Gastroesophageal sphincter (tissue), 3 donors: ENCODE results near the gene CRB2.

Experiments used
- EP300 ChIP-seq: sonication (generic); formaldehyde crosslinking; IDR thresholded peaks from one replicate; pipeline ENCODE4 v1.6.1; 2017; ENCODE audit warnings: antibody characterized with exemption, mild to moderate bottlenecking
- POLR2A ChIP-seq, 2 donors: fragments of 450-650 bp; IDR thresholded peaks; one replicate each; pipeline ENCODE4 v1.6.1; 2017; ENCODE audit warnings: antibody characterized with exemption in 2 of 2, mild to moderate bottlenecking in 2 of 2, moderate library complexity in 1 of 2
- POLR2AphosphoS5 ChIP-seq: sonication (generic); formaldehyde crosslinking; IDR thresholded peaks from one replicate; pipeline ENCODE4 v1.6.1; 2017; ENCODE audit warnings: antibody characterized with exemption
- TF ChIP-seq, protein P1 (sequence below), 4 experiments: fragments of 200-600 bp in 2 of 4; fragments of 450-650 bp in 2 of 4; sonication (generic) in 1 of 4; IDR thresholded peaks; one replicate each; pipeline ENCODE4 v1.5.1; 2017 to 2019; ENCODE audit warnings: antibody characterized with exemption in 4 of 4, mild to moderate bottlenecking in 2 of 4, moderate library complexity in 2 of 4

DNA sequence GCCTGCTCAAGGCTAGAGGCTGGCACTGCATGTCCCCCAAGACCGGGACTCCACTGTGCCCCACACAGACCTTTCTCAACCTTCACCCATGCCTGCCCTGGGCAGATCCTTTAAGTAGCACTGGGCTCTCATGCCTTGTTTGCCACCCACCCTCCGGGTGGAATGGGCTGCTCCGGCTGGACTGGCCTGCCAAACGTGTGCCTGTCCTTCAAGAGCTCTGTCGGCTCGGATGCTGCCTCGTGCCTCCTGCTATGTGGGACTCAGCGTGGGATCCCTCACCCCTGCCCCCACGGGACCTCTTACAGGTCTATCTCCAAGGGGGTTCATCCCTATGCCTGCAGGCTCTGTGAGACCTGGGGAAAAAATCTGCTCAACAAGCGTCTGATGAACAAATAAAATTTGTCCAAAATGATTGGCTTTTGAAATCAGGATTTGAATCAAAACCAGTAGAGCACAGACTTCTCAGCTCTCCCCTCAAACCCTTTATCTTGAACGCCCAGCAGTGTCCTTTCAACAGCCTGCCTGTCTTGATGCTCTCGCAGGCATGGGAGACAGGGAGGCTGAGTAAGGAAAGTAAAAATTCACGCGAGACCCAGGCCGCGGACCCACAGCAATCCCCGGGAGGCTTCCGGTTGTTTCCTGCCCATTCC, 56.3 kb downstream of the CRB2 start:
- TF ChIP-seq, protein P1, sequence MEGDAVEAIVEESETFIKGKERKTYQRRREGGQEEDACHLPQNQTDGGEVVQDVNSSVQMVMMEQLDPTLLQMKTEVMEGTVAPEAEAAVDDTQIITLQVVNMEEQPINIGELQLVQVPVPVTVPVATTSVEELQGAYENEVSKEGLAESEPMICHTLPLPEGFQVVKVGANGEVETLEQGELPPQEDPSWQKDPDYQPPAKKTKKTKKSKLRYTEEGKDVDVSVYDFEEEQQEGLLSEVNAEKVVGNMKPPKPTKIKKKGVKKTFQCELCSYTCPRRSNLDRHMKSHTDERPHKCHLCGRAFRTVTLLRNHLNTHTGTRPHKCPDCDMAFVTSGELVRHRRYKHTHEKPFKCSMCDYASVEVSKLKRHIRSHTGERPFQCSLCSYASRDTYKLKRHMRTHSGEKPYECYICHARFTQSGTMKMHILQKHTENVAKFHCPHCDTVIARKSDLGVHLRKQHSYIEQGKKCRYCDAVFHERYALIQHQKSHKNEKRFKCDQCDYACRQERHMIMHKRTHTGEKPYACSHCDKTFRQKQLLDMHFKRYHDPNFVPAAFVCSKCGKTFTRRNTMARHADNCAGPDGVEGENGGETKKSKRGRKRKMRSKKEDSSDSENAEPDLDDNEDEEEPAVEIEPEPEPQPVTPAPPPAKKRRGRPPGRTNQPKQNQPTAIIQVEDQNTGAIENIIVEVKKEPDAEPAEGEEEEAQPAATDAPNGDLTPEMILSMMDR (IDR thresholded peaks at IDR 0.05), result no peak
- TF ChIP-seq POLR2AphosphoS5 (no peak), EP300 (no peak), POLR2A (IDR thresholded peaks at IDR 0.05) (no peak)
